ENCODE measurements around the gene ARHGAP6. TPM values are rescaled to one million over a fixed set of nuclear protein-coding genes. Genes with fewer than 3 reads are reported as not detected.

Gene ARHGAP6
- total and polyA plus RNA-seq, 2 donors from 2014 or later, result 6.0 to 20.4 TPM

DNA sequence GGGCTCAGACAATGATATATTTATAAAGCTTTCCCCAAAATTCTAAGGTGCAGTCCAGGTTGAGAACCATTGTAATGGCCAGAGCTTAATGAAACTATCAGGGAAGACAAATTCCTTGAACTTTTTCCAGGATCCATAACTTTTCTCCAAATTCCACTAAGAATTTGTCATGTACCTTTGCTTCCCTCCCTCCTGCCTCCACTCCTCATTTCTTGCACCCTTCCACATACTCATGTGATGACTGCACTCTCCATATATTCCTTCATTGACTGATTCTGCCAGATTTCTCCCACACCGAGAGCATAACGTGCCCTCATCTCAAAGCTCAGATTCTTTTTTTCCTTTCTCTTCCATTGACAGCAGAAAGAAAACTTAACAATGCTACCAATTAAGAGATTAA lies 393.4 kb downstream of the ARHGAP6 start:
- no peak for FAIRE-seq
- Histone ChIP-seq H3K27me3 (ENCODE audit: control insufficient read depth, insufficient read depth, low read length) (peaks cover 3% of the 10 kb centered on the region), H3K36me3 (ENCODE audit: control insufficient read depth in 2 of 3, insufficient read depth in 3 of 3, low read length in 3 of 3) (no peaks in the 10 kb centered on the region), H3K4me3 (ENCODE audit: low read length in 3 of 3) (no peak overlapping the region), H3K4me1 (ENCODE audit: control insufficient read depth in 2 of 3, insufficient read depth in 2 of 3, low read depth in 1 of 3, low read length in 3 of 3) (no peaks in the 10 kb centered on the region), H3K27ac (ENCODE audit: low read depth in 2 of 2, low read length in 2 of 2) (no peak overlapping the region), H3K9me3 (ENCODE audit: control insufficient read depth in 2 of 3, insufficient read depth in 1 of 3, low read length in 3 of 3) (no peaks in the 10 kb centered on the region), H3K9ac (ENCODE audit: low read length in 3 of 3) (no peak overlapping the region)
- TF ChIP-seq, protein P1, sequence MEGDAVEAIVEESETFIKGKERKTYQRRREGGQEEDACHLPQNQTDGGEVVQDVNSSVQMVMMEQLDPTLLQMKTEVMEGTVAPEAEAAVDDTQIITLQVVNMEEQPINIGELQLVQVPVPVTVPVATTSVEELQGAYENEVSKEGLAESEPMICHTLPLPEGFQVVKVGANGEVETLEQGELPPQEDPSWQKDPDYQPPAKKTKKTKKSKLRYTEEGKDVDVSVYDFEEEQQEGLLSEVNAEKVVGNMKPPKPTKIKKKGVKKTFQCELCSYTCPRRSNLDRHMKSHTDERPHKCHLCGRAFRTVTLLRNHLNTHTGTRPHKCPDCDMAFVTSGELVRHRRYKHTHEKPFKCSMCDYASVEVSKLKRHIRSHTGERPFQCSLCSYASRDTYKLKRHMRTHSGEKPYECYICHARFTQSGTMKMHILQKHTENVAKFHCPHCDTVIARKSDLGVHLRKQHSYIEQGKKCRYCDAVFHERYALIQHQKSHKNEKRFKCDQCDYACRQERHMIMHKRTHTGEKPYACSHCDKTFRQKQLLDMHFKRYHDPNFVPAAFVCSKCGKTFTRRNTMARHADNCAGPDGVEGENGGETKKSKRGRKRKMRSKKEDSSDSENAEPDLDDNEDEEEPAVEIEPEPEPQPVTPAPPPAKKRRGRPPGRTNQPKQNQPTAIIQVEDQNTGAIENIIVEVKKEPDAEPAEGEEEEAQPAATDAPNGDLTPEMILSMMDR (IDR thresholded peaks at IDR 0.05; ENCODE audit: borderline replicate concordance, extremely low read depth, insufficient read depth), result no peak
- intact Hi-C loops (cut with DNase I), result no loop called here
- no peak for DNase-seq

DNA sequence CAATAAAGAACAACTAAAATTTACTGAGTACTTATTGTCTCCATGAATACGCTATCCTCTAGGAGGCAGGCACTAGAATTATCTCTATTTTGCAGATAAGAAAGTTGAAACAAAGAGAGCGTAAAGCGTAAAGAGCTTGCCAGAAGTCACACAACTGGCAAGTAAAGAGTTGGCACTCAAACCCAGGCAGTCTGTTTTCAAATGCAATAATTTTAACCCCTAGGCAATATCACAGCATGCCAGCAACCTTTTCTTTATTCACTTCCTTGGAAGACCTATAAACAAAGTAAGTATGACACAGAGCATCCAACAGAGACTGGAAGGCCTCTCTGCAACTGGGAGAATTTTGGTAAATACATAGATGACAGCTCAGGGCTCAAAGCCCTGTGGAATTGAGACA lies 395.7 kb downstream of the ARHGAP6 start:
- FAIRE-seq, result no peak
- Histone ChIP-seq H3K27ac (ENCODE audit: low read depth in 2 of 2, low read length in 2 of 2) (no peak overlapping the region), H3K4me1 (ENCODE audit: control insufficient read depth in 2 of 3, insufficient read depth in 2 of 3, low read depth in 1 of 3, low read length in 3 of 3) (no peaks in the 10 kb centered on the region), H3K9ac (ENCODE audit: low read length in 3 of 3) (no peak overlapping the region), H3K27me3 (ENCODE audit: control insufficient read depth, insufficient read depth, low read length) (peaks cover 3% of the 10 kb centered on the region), H3K4me3 (ENCODE audit: low read length in 3 of 3) (no peak overlapping the region), H3K9me3 (ENCODE audit: control insufficient read depth in 2 of 3, insufficient read depth in 1 of 3, low read length in 3 of 3) (no peaks in the 10 kb centered on the region), H3K36me3 (ENCODE audit: control insufficient read depth in 2 of 3, insufficient read depth in 3 of 3, low read length in 3 of 3) (no peaks in the 10 kb centered on the region)
- intact Hi-C loops (cut with DNase I), result no loop called here
- TF ChIP-seq, protein P1 (IDR thresholded peaks at IDR 0.05; ENCODE audit: borderline replicate concordance, extremely low read depth, insufficient read depth), result no peak
- no peak for DNase-seq

DNA sequence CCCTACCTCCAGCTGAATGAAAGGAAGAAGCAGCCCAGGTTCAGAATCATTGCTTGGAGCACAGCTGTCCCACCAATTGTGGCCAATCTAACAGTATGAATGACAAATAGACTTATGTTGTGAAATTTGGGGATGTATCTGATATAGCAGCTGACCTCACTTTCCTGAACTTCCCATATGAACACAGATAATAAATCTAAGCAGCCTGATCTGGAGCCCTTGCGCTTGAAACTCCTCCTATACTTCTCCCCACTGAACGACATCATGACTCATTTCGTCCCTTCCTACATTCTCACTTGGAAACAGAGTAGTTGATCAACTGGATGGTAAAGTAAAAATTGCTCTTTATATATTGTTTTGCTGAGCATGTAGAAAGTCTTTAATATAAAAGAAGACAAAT lies 396.7 kb downstream of the ARHGAP6 start:
- FAIRE-seq (no peak), DNase-seq (no peak)
- no peaks in the 10 kb centered on the region for H3K9me3 ChIP-seq (ENCODE audit: control insufficient read depth in 2 of 3, insufficient read depth in 1 of 3, low read length in 3 of 3)
- no peaks in the 10 kb centered on the region for H3K36me3 ChIP-seq (ENCODE audit: control insufficient read depth in 2 of 3, insufficient read depth in 3 of 3, low read length in 3 of 3)
- TF ChIP-seq, protein P1 (IDR thresholded peaks at IDR 0.05; ENCODE audit: borderline replicate concordance, extremely low read depth, insufficient read depth), result no peak
- no peaks in the 10 kb centered on the region for H3K4me1 ChIP-seq (ENCODE audit: control insufficient read depth in 2 of 3, insufficient read depth in 2 of 3, low read depth in 1 of 3, low read length in 3 of 3)
- no peak overlapping the region for H3K9ac ChIP-seq (ENCODE audit: low read length in 3 of 3)
- H3K4me3 ChIP-seq (ENCODE audit: low read length in 3 of 3), result no peak overlapping the region
- intact Hi-C loops (cut with DNase I), result no loop called here
- peaks cover 3% of the 10 kb centered on the region for H3K27me3 ChIP-seq (ENCODE audit: control insufficient read depth, insufficient read depth, low read length)
- H3K27ac ChIP-seq (ENCODE audit: low read depth in 2 of 2, low read length in 2 of 2), result no peak overlapping the region

DNA sequence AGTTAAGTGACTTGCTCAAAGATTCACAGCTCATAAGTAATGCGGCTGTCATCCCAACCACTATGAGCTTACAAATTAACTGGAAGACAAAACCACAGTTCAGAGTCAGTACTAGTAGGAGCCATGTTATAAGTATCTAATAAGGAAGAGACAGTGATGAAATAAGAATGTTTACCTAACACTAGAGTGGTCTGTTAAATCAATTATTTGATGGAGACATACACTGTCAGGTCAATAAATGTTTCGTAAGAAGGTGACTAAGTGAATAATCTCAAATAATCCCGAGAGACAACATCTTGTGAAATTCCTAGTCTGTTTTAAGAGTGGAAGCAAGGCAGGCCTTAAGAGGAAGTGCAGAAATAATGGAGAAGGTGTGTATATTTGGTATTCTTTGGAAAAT lies 398.3 kb downstream of the ARHGAP6 start:
- H3K36me3 ChIP-seq (ENCODE audit: control insufficient read depth in 2 of 3, insufficient read depth in 3 of 3, low read length in 3 of 3), result no peaks in the 10 kb centered on the region
- no peak overlapping the region for H3K4me3 ChIP-seq (ENCODE audit: low read length in 3 of 3)
- no peak overlapping the region for H3K27ac ChIP-seq (ENCODE audit: low read depth in 2 of 2, low read length in 2 of 2)
- no peak for FAIRE-seq
- H3K9ac ChIP-seq (ENCODE audit: low read length in 3 of 3), result no peak overlapping the region
- peaks cover 2% of the 10 kb centered on the region for H3K27me3 ChIP-seq (ENCODE audit: control insufficient read depth, insufficient read depth, low read length)
- H3K4me1 ChIP-seq (ENCODE audit: control insufficient read depth in 2 of 3, insufficient read depth in 2 of 3, low read depth in 1 of 3, low read length in 3 of 3), result no peaks in the 10 kb centered on the region
- intact Hi-C loops (cut with DNase I), result no loop called here
- TF ChIP-seq, protein P1 (IDR thresholded peaks at IDR 0.05; ENCODE audit: borderline replicate concordance, extremely low read depth, insufficient read depth), result no peak
- no peak for DNase-seq
- no peaks in the 10 kb centered on the region for H3K9me3 ChIP-seq (ENCODE audit: control insufficient read depth in 2 of 3, insufficient read depth in 1 of 3, low read length in 3 of 3)

All from kidney (tissue), 14 donors.